Measurements from ENCODE around the gene CERS6. TPM values are rescaled to one million over a fixed set of nuclear protein-coding genes. Genes with fewer than 3 reads are reported as not detected.
"Not testable (repeated sequence)": the region's sequence is repeated elsewhere in the genome, so short reads cannot be mapped to it uniquely, and the experiment has no call there.

Gene CERS6
- polyA plus RNA-seq, 1 donor (not counting 4 experiments of a cell fraction or from before 2014, with no cell fraction given): 19.5 TPM

GRCh38 chr2:168767258-168767657 is 311.2 kb downstream of the CERS6 start:
- no peak overlapping the region for H2AFZ ChIP-seq (ENCODE audit: control insufficient read depth, low read length)
- no peaks in the 10 kb centered on the region for H3K9me1 ChIP-seq (ENCODE audit: control insufficient read depth, extremely low read depth, insufficient read depth, low read length)
- dilution Hi-C loops (cut with MboI; ENCODE audit: extremely low pct_ligation_motif_present, low sequenced_read_pairs): no loop called here
- H3K36me3 ChIP-seq (ENCODE audit: control insufficient read depth in 2 of 2, extremely low read depth in 1 of 2, insufficient read depth in 2 of 2, low read length in 2 of 2): peaks cover 2 to 5% of the 10 kb centered on the region in 2 experiments
- FAIRE-seq: no peak
- H3K9me3 ChIP-seq (ENCODE audit: control insufficient read depth, low read depth, low read length): no peaks in the 10 kb centered on the region
- H3K4me3 ChIP-seq (ENCODE audit: control insufficient read depth in 2 of 3, extremely low read depth in 1 of 3, insufficient read depth in 2 of 3, low read depth in 1 of 3, low read length in 3 of 3): no peak overlapping the region
- no peak for TF ChIP-seq CTCF (optimal IDR thresholded peaks at IDR 0.05 in 1 of 3, IDR thresholded peaks at IDR 0.05 in 1 of 3, conservative IDR thresholded peaks at IDR 0.05 in 1 of 3; ENCODE audit: extremely low read depth in 1 of 3, insufficient read depth in 2 of 3, low read length in 3 of 3)
- TF ChIP-seq EZH2 (IDR thresholded peaks at IDR 0.05; ENCODE audit: low read length): no peak
- H3K27ac ChIP-seq (ENCODE audit: control insufficient read depth, insufficient read depth, low read length): no peak overlapping the region
- no peak overlapping the region for H3K9ac ChIP-seq (ENCODE audit: control insufficient read depth, extremely low read depth, insufficient read depth, low read length)
- no peaks in the 10 kb centered on the region for H3K79me2 ChIP-seq (ENCODE audit: control insufficient read depth, insufficient read depth, low read length)
- no peak overlapping the region for H3K4me2 ChIP-seq (ENCODE audit: control insufficient read depth, extremely low read depth, insufficient read depth, low read depth, low read length)
- no peak for DNase-seq (ENCODE audit: low read depth, low spot score)
- no peaks in the 10 kb centered on the region for H3K27me3 ChIP-seq (ENCODE audit: control insufficient read depth, extremely low read depth, insufficient read depth, low read length)
- peaks cover 12% of the 10 kb centered on the region for H3K4me1 ChIP-seq (ENCODE audit: control insufficient read depth, extremely low read depth, insufficient read depth, low read length)
- H4K20me1 ChIP-seq (ENCODE audit: control insufficient read depth, extremely low read depth, insufficient read depth, low read length): no peaks in the 10 kb centered on the region

- H3K9me3 ChIP-seq (ENCODE audit: control insufficient read depth, low read depth, low read length); H3K36me3 ChIP-seq (ENCODE audit: control insufficient read depth in 2 of 2, extremely low read depth in 1 of 2, insufficient read depth in 2 of 2, low read length in 2 of 2); H3K4me2 ChIP-seq (ENCODE audit: control insufficient read depth, extremely low read depth, insufficient read depth, low read depth, low read length); H3K79me2 ChIP-seq (ENCODE audit: control insufficient read depth, insufficient read depth, low read length); DNase-seq (ENCODE audit: low read depth, low spot score); H4K20me1 ChIP-seq (ENCODE audit: control insufficient read depth, extremely low read depth, insufficient read depth, low read length); H3K27ac ChIP-seq (ENCODE audit: control insufficient read depth, insufficient read depth, low read length); H3K9me1 ChIP-seq (ENCODE audit: control insufficient read depth, extremely low read depth, insufficient read depth, low read length); H3K9ac ChIP-seq (ENCODE audit: control insufficient read depth, extremely low read depth, insufficient read depth, low read length); H3K27me3 ChIP-seq (ENCODE audit: control insufficient read depth, extremely low read depth, insufficient read depth, low read length); H2AFZ ChIP-seq (ENCODE audit: control insufficient read depth, low read length); FAIRE-seq; H3K4me3 ChIP-seq (ENCODE audit: control insufficient read depth in 2 of 3, extremely low read depth in 1 of 3, insufficient read depth in 2 of 3, low read depth in 1 of 3, low read length in 3 of 3); dilution Hi-C loops (cut with MboI; ENCODE audit: extremely low pct_ligation_motif_present, low sequenced_read_pairs): not testable (repeated sequence)
- H3K4me1 ChIP-seq (ENCODE audit: control insufficient read depth, extremely low read depth, insufficient read depth, low read length): peaks cover 12% of the 10 kb centered on the region
These were observed 312.3 kb downstream of the CERS6 start for GRCh38 chr2:168768357-168768756.

GRCh38 chr2:168770796-168771195 is 314.7 kb downstream of the CERS6 start:
- dilution Hi-C loops (cut with MboI; ENCODE audit: extremely low pct_ligation_motif_present, low sequenced_read_pairs): no loop called here
- no peak overlapping the region for H3K9ac ChIP-seq (ENCODE audit: control insufficient read depth, extremely low read depth, insufficient read depth, low read length)
- H3K4me2 ChIP-seq (ENCODE audit: control insufficient read depth, extremely low read depth, insufficient read depth, low read depth, low read length): no peak overlapping the region
- H3K9me1 ChIP-seq (ENCODE audit: control insufficient read depth, extremely low read depth, insufficient read depth, low read length): no peaks in the 10 kb centered on the region
- no peak for TF ChIP-seq EZH2 (IDR thresholded peaks at IDR 0.05; ENCODE audit: low read length)
- TF ChIP-seq CTCF (optimal IDR thresholded peaks at IDR 0.05 in 1 of 3, IDR thresholded peaks at IDR 0.05 in 1 of 3, conservative IDR thresholded peaks at IDR 0.05 in 1 of 3; ENCODE audit: extremely low read depth in 1 of 3, insufficient read depth in 2 of 3, low read length in 3 of 3): no peak
- no peak for DNase-seq (ENCODE audit: low read depth, low spot score)
- peaks cover 2 to 8% of the 10 kb centered on the region in 2 experiments for H3K36me3 ChIP-seq (ENCODE audit: control insufficient read depth in 2 of 2, extremely low read depth in 1 of 2, insufficient read depth in 2 of 2, low read length in 2 of 2)
- no peak overlapping the region for H3K27ac ChIP-seq (ENCODE audit: control insufficient read depth, insufficient read depth, low read length)
- no peak overlapping the region for H3K4me3 ChIP-seq (ENCODE audit: control insufficient read depth in 2 of 3, extremely low read depth in 1 of 3, insufficient read depth in 2 of 3, low read depth in 1 of 3, low read length in 3 of 3)
- peaks cover 12% of the 10 kb centered on the region for H3K4me1 ChIP-seq (ENCODE audit: control insufficient read depth, extremely low read depth, insufficient read depth, low read length)
- FAIRE-seq: no peak
- no peaks in the 10 kb centered on the region for H3K79me2 ChIP-seq (ENCODE audit: control insufficient read depth, insufficient read depth, low read length)
- H4K20me1 ChIP-seq (ENCODE audit: control insufficient read depth, extremely low read depth, insufficient read depth, low read length): no peaks in the 10 kb centered on the region
- no peaks in the 10 kb centered on the region for H3K9me3 ChIP-seq (ENCODE audit: control insufficient read depth, low read depth, low read length)
- H2AFZ ChIP-seq (ENCODE audit: control insufficient read depth, low read length): no peak overlapping the region
- H3K27me3 ChIP-seq (ENCODE audit: control insufficient read depth, extremely low read depth, insufficient read depth, low read length): no peaks in the 10 kb centered on the region
